Measurements from ENCODE around the gene LCE2D. TPM values are rescaled to one million over a fixed set of nuclear protein-coding genes. Genes with fewer than 3 reads are reported as not detected.

The LCE2D gene
- total RNA-seq, 2 donors from 2014 or later, result not detected

GRCh38 chr1:152626744-152627143 lies 36.4 kb upstream of the LCE2D start:
- no peak overlapping the region for H3K4me3 ChIP-seq
- no peak for TF ChIP-seq CTCF (IDR thresholded peaks at IDR 0.05)
- H3K36me3 ChIP-seq, result no peaks in the 10 kb centered on the region
- H3K27me3 ChIP-seq, result no peaks in the 10 kb centered on the region
- DNase-seq, result no peak
- no peaks in the 10 kb centered on the region for H3K4me1 ChIP-seq
- H3K27ac ChIP-seq, result no peak overlapping the region
- intact Hi-C loops (cut with DNase I), result no loop called here
- no peak overlapping the region for H3K9ac ChIP-seq (ENCODE audit: low read depth in 2 of 2, low read length in 2 of 2)
- H3K9me3 ChIP-seq, result no peaks in the 10 kb centered on the region

- Histone ChIP-seq H3K27ac (no peak overlapping the region), H3K9me3 (no peaks in the 10 kb centered on the region), H3K36me3 (no peaks in the 10 kb centered on the region), H3K27me3 (no peaks in the 10 kb centered on the region), H3K9ac (ENCODE audit: low read depth in 2 of 2, low read length in 2 of 2) (no peak overlapping the region), H3K4me1 (no peaks in the 10 kb centered on the region), H3K4me3 (no peak overlapping the region)
- intact Hi-C loops (cut with DNase I), result loop anchor here (10.0 kb wide), 1 partner anchor 56 kb away; no protein-coding TSS in a partner anchor
- no peak for TF ChIP-seq CTCF (IDR thresholded peaks at IDR 0.05)
- no peak for DNase-seq
Measured at GRCh38 chr1:152630596-152630995, 32.6 kb upstream of the LCE2D start.

GRCh38 chr1:152640351-152640750 lies 22.8 kb upstream of the LCE2D start:
- no peak for DNase-seq
- Histone ChIP-seq H3K9me3 (no peaks in the 10 kb centered on the region), H3K9ac (ENCODE audit: low read depth in 2 of 2, low read length in 2 of 2) (no peak overlapping the region), H3K27ac (no peak overlapping the region), H3K4me1 (no peaks in the 10 kb centered on the region), H3K4me3 (no peak overlapping the region), H3K27me3 (no peaks in the 10 kb centered on the region), H3K36me3 (no peaks in the 10 kb centered on the region)
- intact Hi-C loops (cut with DNase I), result no loop called here
- TF ChIP-seq CTCF (IDR thresholded peaks at IDR 0.05), result no peak

GRCh38 chr1:152643945-152644344 lies 19.2 kb upstream of the LCE2D start:
- no peak overlapping the region for H3K27ac ChIP-seq

GRCh38 chr1:152645146-152645545 lies 18.0 kb upstream of the LCE2D start:
- H3K27me3 ChIP-seq, result no peaks in the 10 kb centered on the region
- H3K36me3 ChIP-seq, result no peaks in the 10 kb centered on the region
- H3K4me1 ChIP-seq, result no peaks in the 10 kb centered on the region
- H3K27ac ChIP-seq, result no peak overlapping the region
- intact Hi-C loops (cut with DNase I), result no loop called here
- no peaks in the 10 kb centered on the region for H3K9me3 ChIP-seq
- no peak for DNase-seq
- H3K9ac ChIP-seq (ENCODE audit: low read depth in 2 of 2, low read length in 2 of 2), result no peak overlapping the region
- H3K4me3 ChIP-seq, result no peak overlapping the region
- no peak for TF ChIP-seq CTCF (IDR thresholded peaks at IDR 0.05)

More at GRCh38 chr1:152643945-152644344, 19.2 kb upstream of the LCE2D start:
- no peak for DNase-seq
- Histone ChIP-seq H3K27me3 (no peaks in the 10 kb centered on the region), H3K9ac (ENCODE audit: low read depth in 2 of 2, low read length in 2 of 2) (no peak overlapping the region), H3K4me1 (no peaks in the 10 kb centered on the region), H3K9me3 (no peaks in the 10 kb centered on the region), H3K36me3 (no peaks in the 10 kb centered on the region), H3K4me3 (no peak overlapping the region)
- no peak for TF ChIP-seq CTCF (IDR thresholded peaks at IDR 0.05)
- intact Hi-C loops (cut with DNase I), result no loop called here

- DNase-seq, result no peak
- H3K27ac ChIP-seq, result no peak overlapping the region
- no peak for TF ChIP-seq CTCF (IDR thresholded peaks at IDR 0.05)
- no peak overlapping the region for H3K4me3 ChIP-seq
- H3K9ac ChIP-seq (ENCODE audit: low read depth in 2 of 2, low read length in 2 of 2), result no peak overlapping the region
- H3K4me1 ChIP-seq, result no peaks in the 10 kb centered on the region
- intact Hi-C loops (cut with DNase I), result no loop called here
- H3K27me3 ChIP-seq, result no peaks in the 10 kb centered on the region
- H3K36me3 ChIP-seq, result no peaks in the 10 kb centered on the region
- H3K9me3 ChIP-seq, result no peaks in the 10 kb centered on the region
Measured at GRCh38 chr1:152646656-152647055, 16.5 kb upstream of the LCE2D start.
